A172 (cell line): Measurements from ENCODE around the gene NR2C2. TPM values are rescaled to one million over a fixed set of nuclear protein-coding genes. Genes with fewer than 3 reads are reported as not detected.
"Not testable (repeated sequence)": the region's sequence is repeated elsewhere in the genome, so short reads cannot be mapped to it uniquely, and the experiment has no call there.

Source experiments
- DNase-seq: peaks from one replicate; pipeline ENCODE4 v3.0.0-alpha.2; 2015; ENCODE audit warnings: low spot score
- total RNA-seq: library from RNA; depleted of rRNA; stranded (reverse); fragments of >200 nt; shearing (Covaris generic); gene quantifications from 2 replicates; pipeline ENCODE4 v1.2.3, GENCODE V29; 2014

Gene NR2C2
- total RNA-seq, 1 experiment from 2014 or later: 20.3 TPM

GRCh38 chr3:14957925-14958324 lies 10.5 kb downstream of the NR2C2 start:
- no peak for DNase-seq

DNA sequence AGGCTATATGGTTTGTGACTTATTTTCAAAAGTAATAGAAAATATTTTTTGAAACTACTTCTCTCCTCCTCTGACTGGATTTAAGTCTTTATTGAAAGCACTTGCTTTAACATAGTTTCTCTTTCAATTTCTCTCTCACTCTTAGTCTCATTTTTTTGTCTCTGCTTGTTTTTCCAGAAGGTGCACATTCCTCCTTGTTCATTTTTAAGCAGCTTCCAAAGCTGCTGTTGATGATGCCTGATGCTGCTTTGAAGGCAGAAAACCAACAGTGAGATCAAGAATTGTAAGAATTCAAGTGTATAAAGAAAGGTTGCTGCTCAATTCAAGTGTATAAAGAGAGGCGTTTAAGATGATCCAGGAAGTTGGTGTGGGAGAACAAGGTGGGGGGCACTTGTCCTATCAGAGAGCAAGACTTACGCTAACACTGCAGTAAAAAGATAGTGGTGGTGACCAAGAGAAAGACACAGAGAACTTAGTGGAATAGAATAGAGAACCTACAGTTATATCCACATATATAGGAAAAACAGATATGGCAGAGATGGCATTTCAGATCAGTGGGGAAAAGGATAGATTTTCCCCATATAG lies 12.1 kb downstream of the NR2C2 start:
- no peak for DNase-seq

DNA sequence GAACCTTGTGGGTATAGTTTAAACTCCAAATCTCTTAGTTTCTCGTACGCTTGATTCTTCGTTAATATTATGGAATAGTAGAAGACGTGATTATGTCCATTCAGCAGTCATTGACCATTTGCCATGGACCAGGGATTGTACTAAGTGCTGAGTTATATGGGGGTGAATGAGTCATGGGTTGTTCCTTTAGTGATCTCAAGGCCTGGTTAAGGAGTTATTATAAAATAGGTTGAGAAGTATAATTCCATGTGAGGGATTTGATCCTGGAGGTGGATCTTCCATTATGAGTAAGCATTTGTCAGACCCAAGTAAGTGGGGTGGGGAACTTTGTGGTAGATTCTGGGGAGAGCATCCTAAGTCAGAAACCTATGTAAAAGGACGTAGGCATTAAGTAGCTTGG lies 15.4 kb downstream of the NR2C2 start:
- peak; percentile 55 for DNase-seq

- DNase-seq: no peak
These were observed 19.9 kb downstream of the NR2C2 start for GRCh38 chr3:14967285-14967684.

GRCh38 chr3:14969671-14970070 lies 22.3 kb downstream of the NR2C2 start:
- no peak for DNase-seq

GRCh38 chr3:14976317-14976716 lies 28.9 kb downstream of the NR2C2 start:
- no peak for DNase-seq

DNA sequence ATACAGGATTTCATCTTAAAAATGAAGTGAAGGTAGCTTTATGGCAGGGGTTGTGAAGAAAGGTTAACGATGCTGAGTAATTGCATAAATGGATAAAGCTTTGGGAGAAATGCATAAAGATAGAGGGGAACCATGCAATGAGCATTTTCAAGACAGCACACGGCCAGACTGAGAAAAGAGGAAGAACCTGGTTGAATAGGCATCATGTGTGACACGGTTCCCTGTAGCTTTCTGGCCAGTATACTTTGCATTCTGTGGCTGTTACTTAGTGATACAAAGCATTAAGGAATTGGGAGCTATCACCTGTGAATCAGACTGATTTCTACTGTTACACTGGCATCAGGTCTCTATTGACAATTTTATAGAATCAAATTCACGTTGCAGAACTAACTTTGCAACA lies 33.3 kb downstream of the NR2C2 start:
- DNase-seq: no peak

GRCh38 chr3:14984581-14985113 lies 37.3 kb downstream of the NR2C2 start:
- no peak for DNase-seq

DNA sequence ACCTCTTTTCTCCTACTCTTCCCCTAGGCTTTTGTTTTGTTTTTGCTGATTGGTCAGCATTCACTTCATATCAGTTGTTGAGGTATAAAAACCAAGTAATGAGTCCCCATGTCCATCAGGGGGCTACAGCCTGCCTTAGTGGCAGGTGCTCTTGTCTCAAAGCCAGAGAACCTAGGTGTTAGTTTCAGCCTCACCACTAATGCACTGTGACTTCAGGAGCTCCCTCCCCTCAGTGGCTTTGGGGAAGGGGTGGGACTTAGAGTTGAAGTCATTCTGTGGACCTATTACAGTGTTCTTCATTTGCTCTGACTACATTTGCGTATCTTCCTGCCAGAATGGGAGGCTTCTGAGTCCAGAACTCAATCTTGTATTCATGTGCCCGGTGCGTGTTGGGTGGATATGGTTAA lies 41.6 kb downstream of the NR2C2 start:
- DNase-seq: no peak

GRCh38 chr3:14989943-14990779 lies 42.8 kb downstream of the NR2C2 start:
- no peak for DNase-seq

DNA sequence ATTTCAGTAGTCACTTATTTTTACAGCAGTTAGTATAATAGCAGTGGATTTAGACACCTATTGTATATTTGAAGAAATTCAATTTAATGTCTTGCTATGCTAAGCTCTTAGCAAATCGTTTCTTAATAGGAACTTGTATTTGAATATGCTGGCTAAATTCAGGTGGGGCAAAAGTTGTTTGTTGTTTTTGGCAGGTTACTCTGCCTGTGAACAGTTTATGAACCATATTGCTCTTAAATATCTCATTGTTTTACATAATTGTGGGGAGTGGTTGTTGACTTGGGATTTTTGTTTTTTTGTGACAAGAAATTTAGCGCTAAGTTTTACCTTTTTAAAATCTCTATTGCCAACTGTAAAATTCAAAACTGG lies 43.4 kb downstream of the NR2C2 start:
- DNase-seq: no peak

DNA sequence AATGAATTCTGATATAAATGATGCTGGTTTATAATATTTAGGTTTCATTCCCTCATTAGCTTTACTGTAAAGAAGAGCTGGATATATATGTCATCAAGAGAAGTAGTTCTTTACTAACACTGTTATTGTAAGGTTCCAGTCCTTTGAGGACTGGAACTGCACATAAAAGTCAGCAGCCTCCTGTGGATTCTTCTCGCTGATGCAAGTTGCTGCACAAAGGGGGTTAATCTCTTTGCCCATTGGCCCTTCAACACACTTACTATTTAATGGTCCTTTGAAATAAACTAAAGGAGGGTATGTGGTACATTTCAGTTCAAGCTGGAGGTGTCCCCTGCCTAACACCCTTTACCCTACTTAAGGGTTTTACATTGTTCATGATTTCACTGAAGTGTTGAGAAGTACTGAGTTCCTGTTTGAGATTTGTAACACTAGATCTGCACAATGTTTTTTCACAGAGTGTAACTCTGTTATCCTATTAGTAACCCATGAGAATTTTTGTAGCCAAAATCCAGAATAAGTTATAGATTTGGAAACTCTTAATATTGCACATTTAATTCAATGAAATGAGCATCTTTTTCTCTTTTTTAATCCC lies 43.9 kb downstream of the NR2C2 start:
- no peak for DNase-seq

DNA sequence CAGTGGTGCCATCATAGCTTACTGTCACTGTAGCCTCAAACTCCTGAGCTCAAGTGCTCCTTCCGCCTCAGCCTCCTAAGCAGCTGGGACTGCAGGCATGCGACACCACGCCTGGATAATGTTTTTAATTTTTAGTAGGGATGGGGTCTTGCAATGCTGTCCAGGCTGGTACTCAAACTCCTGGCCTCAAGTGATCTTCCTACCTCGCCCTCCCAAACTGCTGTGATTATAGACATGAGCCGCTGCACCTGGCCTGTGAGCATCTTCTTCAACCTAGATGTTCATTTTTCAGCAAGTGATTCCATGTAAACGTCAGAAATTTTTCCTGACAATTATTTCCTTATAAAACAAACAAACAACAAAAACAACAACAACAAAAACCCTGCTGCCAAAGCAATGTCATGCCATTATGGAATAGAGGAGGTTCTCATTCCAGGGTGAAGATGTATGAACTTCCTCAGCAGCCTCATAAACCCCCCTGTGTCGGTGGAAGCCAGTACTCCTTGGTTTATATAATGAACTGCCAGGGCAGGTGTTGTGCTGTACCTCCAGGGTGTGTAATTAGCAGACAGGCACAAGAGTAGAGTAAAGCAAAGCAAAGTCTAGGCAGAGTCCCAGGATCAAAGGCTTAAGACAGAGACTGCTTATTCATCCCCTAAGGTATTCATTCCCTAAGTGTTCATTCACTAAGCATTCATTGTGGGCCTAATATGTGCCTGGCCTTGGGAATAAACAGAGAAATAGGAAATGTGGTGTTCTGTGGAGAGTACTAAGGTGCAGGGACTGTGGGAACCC lies 44.6 kb downstream of the NR2C2 start:
- no peak for DNase-seq

DNA sequence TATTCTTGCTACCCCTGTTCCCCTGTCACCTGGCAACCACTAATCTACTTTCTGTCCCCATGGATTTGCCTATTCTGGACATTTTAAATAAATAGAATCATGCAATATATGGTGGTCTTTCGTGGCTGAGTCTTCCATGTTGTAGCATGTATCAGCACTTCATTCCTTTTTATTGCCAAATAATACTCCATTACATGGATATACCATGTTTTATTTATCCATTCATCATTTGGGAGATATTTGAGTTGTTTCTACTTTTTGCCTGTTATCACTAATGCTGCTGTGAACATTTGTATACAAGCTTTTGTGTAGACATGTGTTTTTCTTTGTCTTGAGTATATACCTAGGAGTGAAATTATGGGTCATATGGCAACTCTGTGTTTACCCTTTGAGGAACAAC lies 50.6 kb downstream of the NR2C2 start:
- no peak for DNase-seq

GRCh38 chr3:14999182-14999581 lies 51.8 kb downstream of the NR2C2 start:
- not testable (repeated sequence) for DNase-seq

- peak; percentile 30 for DNase-seq
These were observed 60.3 kb downstream of the NR2C2 start for GRCh38 chr3:15007681-15008141.

GRCh38 chr3:15009167-15009566 lies 61.8 kb downstream of the NR2C2 start:
- DNase-seq: no peak

DNA sequence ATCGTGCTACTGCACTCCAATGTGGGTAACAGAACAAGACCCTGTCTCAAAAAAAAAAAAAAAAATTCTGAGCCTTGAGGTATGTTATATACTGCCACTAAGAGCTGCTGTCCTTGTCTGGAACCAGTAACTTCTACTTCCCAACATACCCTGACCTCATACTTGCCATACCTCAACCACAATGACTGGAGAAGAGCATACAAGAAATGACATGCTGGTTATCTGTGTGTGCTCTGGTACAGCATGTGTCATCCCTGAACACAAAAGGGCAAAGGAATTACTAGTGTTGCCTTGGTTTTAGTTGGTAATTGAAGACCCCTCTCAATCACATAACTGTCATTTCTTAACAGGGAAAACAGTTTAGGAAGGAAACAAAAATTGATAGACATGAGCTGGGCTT lies 63.3 kb downstream of the NR2C2 start:
- no peak for DNase-seq

GRCh38 chr3:15011174-15011573 lies 63.8 kb downstream of the NR2C2 start:
- no peak for DNase-seq

GRCh38 chr3:15014606-15015328 lies 67.4 kb downstream of the NR2C2 start:
- DNase-seq: no peak

DNA sequence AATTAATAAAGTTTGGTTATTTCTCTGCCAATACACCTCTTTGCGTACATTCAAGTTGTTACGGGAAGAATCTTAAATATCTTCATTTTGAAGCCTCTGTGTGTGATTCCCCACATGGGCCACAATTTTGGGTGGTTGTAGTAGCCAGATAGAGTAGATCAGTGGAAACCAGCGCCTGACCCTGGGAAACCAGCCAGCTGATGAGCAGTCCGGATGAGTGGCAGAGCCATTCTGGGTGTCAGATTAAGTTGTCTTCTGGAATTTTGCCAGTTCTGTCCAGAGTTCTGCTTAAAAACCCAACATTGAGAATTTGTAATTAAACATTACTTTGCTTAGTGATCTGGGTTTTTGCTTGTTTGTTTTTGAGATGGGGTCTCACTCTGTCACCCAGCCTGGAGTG lies 68.1 kb downstream of the NR2C2 start:
- DNase-seq: no peak
